GM23338 (cell line): ENCODE data around the gene STX7. TPM values are rescaled to one million over a fixed set of nuclear protein-coding genes. Genes with fewer than 3 reads are reported as not detected.
A peak's percentile ranks its signal among the peaks of the same experiment; 100 is the strongest.

Source experiments
- ATAC-seq: fragments of 200-7000 bp; cut with Tn5 transposase; 3 replicates; pipeline ENCODE4 v1.9.1; 2020
- DNase-seq: peaks from one replicate; pipeline ENCODE4 v3.0.0-alpha.2; 2015; ENCODE audit warnings: low spot score
- H2AFZ ChIP-seq: fragments of 200-600 bp; sonication (generic); 2 replicates; pipeline ENCODE4 v1.8.0; 2016; ENCODE audit warnings: antibody characterized with exemption, mild to moderate bottlenecking, moderate library complexity
- H3F3A ChIP-seq: fragments of 200-600 bp; sonication (generic); replicated peaks from 2 replicates; pipeline ENCODE4 v1.8.0; 2017; ENCODE audit warnings: antibody characterized with exemption, mixed run types, low read depth
- H3K27ac ChIP-seq: fragments of 200-600 bp; sonication (generic); 2 replicates; pipeline ENCODE4 v1.6.1; 2016; ENCODE audit warnings: low read depth
- H3K27me3 ChIP-seq: fragments of 200-600 bp; sonication (generic); 2 replicates; pipeline ENCODE4 v1.8.0; 2016; ENCODE audit warnings: mild to moderate bottlenecking, mixed run types, moderate library complexity; ENCODE audit not compliant: insufficient read depth
- H3K36me3 ChIP-seq: fragments of 200-600 bp; sonication (generic); 2 replicates; pipeline ENCODE4 v1.8.0; 2016; ENCODE audit warnings: mild to moderate bottlenecking; ENCODE audit not compliant: insufficient read depth
- H3K4me1 ChIP-seq: fragments of 200-600 bp; sonication (generic); 2 replicates; pipeline ENCODE4 v1.8.0; 2016; ENCODE audit warnings: mild to moderate bottlenecking, moderate library complexity; ENCODE audit not compliant: insufficient read depth
- H3K4me2 ChIP-seq: fragments of 200-600 bp; sonication (generic); 2 replicates; pipeline ENCODE4 v1.7.1; 2017; ENCODE audit warnings: mixed run types
- H3K4me3 ChIP-seq: fragments of 200-600 bp; sonication (generic); 2 replicates; pipeline ENCODE4 v1.6.1; 2016; ENCODE audit warnings: mixed run types
- H3K79me2 ChIP-seq: fragments of 200-600 bp; sonication (generic); replicated peaks from 2 replicates; pipeline ENCODE4 v1.8.0; 2017; ENCODE audit warnings: mild to moderate bottlenecking; ENCODE audit not compliant: insufficient read depth
- H3K9me2 ChIP-seq: fragments of 200-600 bp; sonication (generic); 2 replicates; pipeline ENCODE4 v1.8.0; 2017; ENCODE audit not compliant: insufficient read depth
- H4K20me1 ChIP-seq: fragments of 200-600 bp; sonication (generic); replicated peaks from 2 replicates; pipeline ENCODE4 v1.8.0; 2017; ENCODE audit warnings: mild to moderate bottlenecking; ENCODE audit not compliant: insufficient read depth
- H3K27ac Mint-ChIP-seq: 2 replicates; pipeline ENCODE4 v1.8.0; 2020; ENCODE audit warnings: inconsistent platforms, mild to moderate bottlenecking, moderate library complexity, mixed read lengths
- H3K27me3 Mint-ChIP-seq: 3 replicates; pipeline ENCODE4 v1.8.0; 2022; ENCODE audit warnings: low read depth, mild to moderate bottlenecking, moderate library complexity, mixed read lengths, inconsistent platforms; ENCODE audit not compliant: insufficient read depth, poor library complexity
- H3K36me3 Mint-ChIP-seq: 3 replicates; pipeline ENCODE4 v1.8.0; 2021; ENCODE audit warnings: low read depth, mild to moderate bottlenecking, inconsistent platforms, moderate library complexity, mixed read lengths
- H3K4me1 Mint-ChIP-seq: 3 replicates; pipeline ENCODE4 v1.8.0; 2020; ENCODE audit warnings: mild to moderate bottlenecking, inconsistent platforms, mixed read lengths
- H3K4me3 Mint-ChIP-seq: 3 replicates; pipeline ENCODE4 v1.8.0; 2021; ENCODE audit warnings: moderate library complexity, mild to moderate bottlenecking, inconsistent platforms, mixed read lengths
- H3K9me3 Mint-ChIP-seq: 3 replicates; pipeline ENCODE4 v1.8.0; 2020; ENCODE audit warnings: moderate library complexity, mild to moderate bottlenecking, inconsistent platforms, mixed read lengths
- CREB1 ChIP-seq: fragments of 250-450 bp; sonication (Bioruptor Pico); IDR thresholded peaks from 2 replicates; pipeline ENCODE4 v1.5.0; 2020; ENCODE audit warnings: low read depth, mild to moderate bottlenecking, moderate library complexity
- ETS1 ChIP-seq: IDR thresholded peaks from 2 replicates; pipeline ENCODE4 v1.6.1; 2016; ENCODE audit warnings: antibody characterized with exemption
- EZH2 ChIP-seq: fragments of 200-600 bp; sonication (generic); IDR thresholded peaks from one replicate; pipeline ENCODE4 v1.8.0; 2017; ENCODE audit warnings: antibody characterized with exemption, mild to moderate bottlenecking, low read depth; ENCODE audit not compliant: unreplicated experiment
- EZH2phosphoT487 ChIP-seq: fragments of 200-600 bp; sonication (generic); IDR thresholded peaks from one replicate; pipeline ENCODE4 v1.8.1; 2018; ENCODE audit warnings: antibody characterized with exemption; ENCODE audit not compliant: unreplicated experiment
- NANOG ChIP-seq: IDR thresholded peaks from 2 replicates; pipeline ENCODE4 v1.6.1; 2016; ENCODE audit warnings: antibody characterized with exemption, borderline replicate concordance
- POLR2AphosphoS5 ChIP-seq: IDR thresholded peaks from 2 replicates; pipeline ENCODE4 v1.6.1; 2016; ENCODE audit warnings: antibody characterized with exemption, low read depth
- STAT1 ChIP-seq: IDR thresholded peaks from one replicate; pipeline ENCODE4 v1.6.1; 2016; ENCODE audit warnings: antibody characterized with exemption; ENCODE audit not compliant: unreplicated experiment
- ZNF331 ChIP-seq: fragments of 250-450 bp; sonication (Bioruptor Pico); IDR thresholded peaks from 2 replicates; pipeline ENCODE4 v1.5.0; 2020; ENCODE audit warnings: low read depth, mild to moderate bottlenecking, moderate library complexity
- ZNF462 ChIP-seq: fragments of 250-450 bp; sonication (Bioruptor Pico); IDR thresholded peaks from 2 replicates; pipeline ENCODE4 v1.5.0; 2020; ENCODE audit warnings: mild to moderate bottlenecking, moderate library complexity
- polyA plus RNA-seq: library from polyadenylated mRNA; unstranded; fragments of >200 nt; fragmentation: Nextera tagmentation; extraction: Ambion mirVana; gene quantifications from 2 replicates; pipeline ENCODE4 v1.2.1, GENCODE V29; 2016
- total RNA-seq: library from RNA; depleted of rRNA; stranded (reverse); fragments of >200 nt; shearing (Covaris generic); gene quantifications from 2 replicates; pipeline ENCODE4 v1.2.3, GENCODE V29; 2014
- TF ChIP-seq, protein P1 (sequence below): IDR thresholded peaks from one replicate; pipeline ENCODE4 v1.6.1; 2018; ENCODE audit warnings: antibody characterized with exemption; ENCODE audit not compliant: unreplicated experiment

Gene STX7
- total and polyA plus RNA-seq, 2 experiments from 2014 or later, result 22.4 to 28.8 TPM

- H3K4me1 ChIP-seq, result peaks cover 18% of the 10 kb centered on the region; the same call in 1 of the 2 replicates
- H3K27me3 ChIP-seq, result no peaks in the 10 kb centered on the region
- no peaks in the 10 kb centered on the region for H3F3A ChIP-seq
- H3K27me3 Mint-ChIP-seq, result no peaks in the 10 kb centered on the region
- H4K20me1 ChIP-seq, result peaks cover 6% of the 10 kb centered on the region; the same call in 1 of the 2 replicates
- peak overlapping the region; percentile 95 for H3K4me3 Mint-ChIP-seq
- H3K9me2 ChIP-seq, result no peaks in the 10 kb centered on the region
- no peak for TF ChIP-seq NANOG
- H3K79me2 ChIP-seq, result peaks cover 35% of the 10 kb centered on the region
- H3K4me2 ChIP-seq, result peak overlapping the region; percentile 88; the same call in 1 of the 2 replicates
- no peak overlapping the region for H3K27ac Mint-ChIP-seq
- H3K9me3 Mint-ChIP-seq, result no peaks in the 10 kb centered on the region; the same call in 2 of the 3 replicates
- no peak overlapping the region for H3K27ac ChIP-seq
- no peaks in the 10 kb centered on the region for H3K36me3 Mint-ChIP-seq
- ATAC-seq, result no peak
- H2AFZ ChIP-seq, result no peak overlapping the region
- DNase-seq, result no peak
- peaks cover 20% of the 10 kb centered on the region for H3K4me1 Mint-ChIP-seq
- H3K4me3 ChIP-seq, result peak overlapping the region; percentile 70; the same call in 1 of the 2 replicates
- H3K36me3 ChIP-seq, result no peaks in the 10 kb centered on the region
Observed at GRCh38 chr6:132513831-132514545, 1.1 kb upstream of the STX7 start.

DNA sequence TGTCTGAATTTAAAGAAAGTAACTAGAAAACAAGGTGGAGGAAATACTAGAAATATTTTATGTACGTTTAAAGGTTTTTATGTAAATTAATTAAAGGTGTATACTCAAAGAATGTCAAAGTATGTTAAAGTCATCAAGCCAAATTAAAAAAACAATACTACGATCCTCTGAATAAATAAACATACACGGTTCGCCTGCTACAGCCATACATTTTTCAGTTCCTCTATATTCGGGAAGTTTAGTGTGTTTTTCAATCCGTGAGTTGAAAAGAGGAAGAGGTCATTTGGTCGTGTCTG is 626 bp downstream of the STX7 start:
- Histone ChIP-seq H3K79me2 (peaks cover 52% of the 10 kb centered on the region), H3K4me1 (peaks cover 18% of the 10 kb centered on the region; the same call in 1 of the 2 replicates), H3K4me3 (peak overlapping the region; percentile 70), H4K20me1 (peaks cover 9% of the 10 kb centered on the region), H3K9me2 (no peaks in the 10 kb centered on the region), H3K27ac (no peak overlapping the region), H3K27me3 (no peaks in the 10 kb centered on the region), H2AFZ (peak overlapping the region; percentile 86), H3K4me2 (peak overlapping the region; percentile 88), H3K36me3 (no peaks in the 10 kb centered on the region), H3F3A (no peaks in the 10 kb centered on the region)
- Mint-ChIP-seq H3K4me3 (peak overlapping the region; percentile 88), H3K27ac (no peak overlapping the region), H3K9me3 (no peaks in the 10 kb centered on the region; the same call in 2 of the 3 replicates), H3K4me1 (peaks cover 15% of the 10 kb centered on the region), H3K27me3 (no peaks in the 10 kb centered on the region), H3K36me3 (no peaks in the 10 kb centered on the region)
- DNase-seq, result no peak
- no peak for ATAC-seq
- TF ChIP-seq STAT1 (no peak), EZH2phosphoT487 (no peak), POLR2AphosphoS5 (no peak), ETS1 (no peak), EZH2 (no peak), ZNF462 (CRISPR knock-in tag) (no peak), CREB1 (CRISPR knock-in tag) (no peak), ZNF331 (CRISPR knock-in tag) (no peak)
- TF ChIP-seq, protein P1, sequence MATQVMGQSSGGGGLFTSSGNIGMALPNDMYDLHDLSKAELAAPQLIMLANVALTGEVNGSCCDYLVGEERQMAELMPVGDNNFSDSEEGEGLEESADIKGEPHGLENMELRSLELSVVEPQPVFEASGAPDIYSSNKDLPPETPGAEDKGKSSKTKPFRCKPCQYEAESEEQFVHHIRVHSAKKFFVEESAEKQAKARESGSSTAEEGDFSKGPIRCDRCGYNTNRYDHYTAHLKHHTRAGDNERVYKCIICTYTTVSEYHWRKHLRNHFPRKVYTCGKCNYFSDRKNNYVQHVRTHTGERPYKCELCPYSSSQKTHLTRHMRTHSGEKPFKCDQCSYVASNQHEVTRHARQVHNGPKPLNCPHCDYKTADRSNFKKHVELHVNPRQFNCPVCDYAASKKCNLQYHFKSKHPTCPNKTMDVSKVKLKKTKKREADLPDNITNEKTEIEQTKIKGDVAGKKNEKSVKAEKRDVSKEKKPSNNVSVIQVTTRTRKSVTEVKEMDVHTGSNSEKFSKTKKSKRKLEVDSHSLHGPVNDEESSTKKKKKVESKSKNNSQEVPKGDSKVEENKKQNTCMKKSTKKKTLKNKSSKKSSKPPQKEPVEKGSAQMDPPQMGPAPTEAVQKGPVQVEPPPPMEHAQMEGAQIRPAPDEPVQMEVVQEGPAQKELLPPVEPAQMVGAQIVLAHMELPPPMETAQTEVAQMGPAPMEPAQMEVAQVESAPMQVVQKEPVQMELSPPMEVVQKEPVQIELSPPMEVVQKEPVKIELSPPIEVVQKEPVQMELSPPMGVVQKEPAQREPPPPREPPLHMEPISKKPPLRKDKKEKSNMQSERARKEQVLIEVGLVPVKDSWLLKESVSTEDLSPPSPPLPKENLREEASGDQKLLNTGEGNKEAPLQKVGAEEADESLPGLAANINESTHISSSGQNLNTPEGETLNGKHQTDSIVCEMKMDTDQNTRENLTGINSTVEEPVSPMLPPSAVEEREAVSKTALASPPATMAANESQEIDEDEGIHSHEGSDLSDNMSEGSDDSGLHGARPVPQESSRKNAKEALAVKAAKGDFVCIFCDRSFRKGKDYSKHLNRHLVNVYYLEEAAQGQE, result no peak
